GM12873 (cell line): Measurements from ENCODE around the gene AHNAK.

Experiments used
- CTCF ChIP-seq: IDR thresholded peaks from 2 replicates; pipeline ENCODE4 v1.5.1; 2012; ENCODE audit warnings: low read depth, mild to moderate bottlenecking, moderate library complexity, low read length, control low read depth; ENCODE audit not compliant: insufficient read depth; ENCODE audit errors: missing control alignments

Gene AHNAK

GRCh38 chr11:62493801-62494200 lies 52.8 kb downstream of the AHNAK start:
- no peak for TF ChIP-seq CTCF

- no peak for TF ChIP-seq CTCF
Measured at GRCh38 chr11:62492586-62492985, 54.0 kb downstream of the AHNAK start.

- TF ChIP-seq CTCF: no peak
Measured at GRCh38 chr11:62491571-62492329, 54.9 kb downstream of the AHNAK start.

GRCh38 chr11:62489204-62489603 lies 57.4 kb downstream of the AHNAK start:
- no peak for TF ChIP-seq CTCF

GRCh38 chr11:62487738-62488551 lies 58.7 kb downstream of the AHNAK start:
- TF ChIP-seq CTCF: no peak

GRCh38 chr11:62487136-62487535 lies 59.5 kb downstream of the AHNAK start:
- no peak for TF ChIP-seq CTCF

- no peak for TF ChIP-seq CTCF
Measured at GRCh38 chr11:62484352-62484751, 62.3 kb downstream of the AHNAK start.
